Neural cell (in vitro differentiated cells): ENCODE data around the gene RTP5.

Source experiments
- EP300 ChIP-seq: fragments of 450-650 bp; conservative IDR thresholded peaks from 2 replicates; pipeline ENCODE4 v1.6.1; 2014; ENCODE audit warnings: antibody characterized with exemption, mild to moderate bottlenecking, moderate library complexity; ENCODE audit not compliant: poor library complexity, severe bottlenecking
- EZH2 ChIP-seq: fragments of 200-600, 300-800 bp; shearing (Covaris generic), sonication (generic); IDR thresholded peaks from 2 replicates; pipeline ENCODE4 v1.6.1; 2014; ENCODE audit warnings: antibody characterized with exemption, low read length, borderline replicate concordance, mild to moderate bottlenecking; ENCODE audit not compliant: insufficient read depth, poor library complexity, severe bottlenecking
- POLR2AphosphoS5 ChIP-seq: IDR thresholded peaks from 2 replicates; pipeline ENCODE4 v1.6.1; 2012
- SMC3 ChIP-seq: fragments of 450-650 bp; conservative IDR thresholded peaks from 2 replicates; pipeline ENCODE4 v1.6.1; 2014; ENCODE audit warnings: antibody characterized with exemption, mild to moderate bottlenecking, moderate library complexity; ENCODE audit not compliant: poor library complexity
- TAF1 ChIP-seq: IDR thresholded peaks from 2 replicates; pipeline ENCODE4 v1.6.1; 2012; ENCODE audit warnings: low read depth
- TF ChIP-seq, protein P1 (sequence below): fragments of 450-650 bp; IDR thresholded peaks from 2 replicates; pipeline ENCODE4 v1.5.1; 2014; ENCODE audit warnings: antibody characterized with exemption, mild to moderate bottlenecking, moderate library complexity; ENCODE audit not compliant: poor library complexity, severe bottlenecking
- TF ChIP-seq, protein P2 (sequence below): IDR thresholded peaks from 2 replicates; pipeline ENCODE4 v1.6.1; 2012; ENCODE audit warnings: borderline replicate concordance

DNA sequence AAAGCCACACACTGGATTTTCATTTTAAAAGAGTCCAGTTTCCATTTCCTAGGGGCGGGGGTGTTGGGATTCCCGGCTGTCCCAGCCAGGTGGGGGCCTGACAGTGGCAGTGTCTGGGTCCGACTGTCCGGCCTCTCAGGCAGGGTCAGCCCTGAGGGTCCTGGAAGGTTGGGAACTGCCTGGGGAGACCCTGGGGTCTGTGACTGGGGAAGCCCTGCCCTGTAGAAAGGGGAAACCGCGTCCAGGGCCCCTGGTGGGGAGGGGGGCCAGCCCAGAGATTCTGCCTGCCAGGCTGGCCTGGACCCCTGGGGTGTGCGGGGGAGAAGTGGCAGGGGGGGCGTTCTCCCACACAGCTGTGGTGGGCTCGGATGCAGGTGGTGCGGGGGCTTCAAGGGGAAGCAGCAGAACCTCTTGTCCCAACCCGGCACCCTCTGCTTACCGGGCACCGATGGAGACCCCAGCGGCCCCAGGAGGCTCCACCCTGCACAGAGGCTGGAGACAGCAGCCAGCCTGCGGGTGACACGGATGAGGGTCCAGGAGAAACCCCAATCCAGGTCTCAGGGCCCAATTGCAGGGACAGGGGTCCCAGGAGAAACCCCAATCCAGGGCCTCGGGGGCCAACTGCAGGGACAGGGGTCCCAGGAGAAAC is 4.9 kb downstream of the RTP5 start:
- no peak for TF ChIP-seq POLR2AphosphoS5
- no peak for TF ChIP-seq EZH2
- TF ChIP-seq, protein P1, sequence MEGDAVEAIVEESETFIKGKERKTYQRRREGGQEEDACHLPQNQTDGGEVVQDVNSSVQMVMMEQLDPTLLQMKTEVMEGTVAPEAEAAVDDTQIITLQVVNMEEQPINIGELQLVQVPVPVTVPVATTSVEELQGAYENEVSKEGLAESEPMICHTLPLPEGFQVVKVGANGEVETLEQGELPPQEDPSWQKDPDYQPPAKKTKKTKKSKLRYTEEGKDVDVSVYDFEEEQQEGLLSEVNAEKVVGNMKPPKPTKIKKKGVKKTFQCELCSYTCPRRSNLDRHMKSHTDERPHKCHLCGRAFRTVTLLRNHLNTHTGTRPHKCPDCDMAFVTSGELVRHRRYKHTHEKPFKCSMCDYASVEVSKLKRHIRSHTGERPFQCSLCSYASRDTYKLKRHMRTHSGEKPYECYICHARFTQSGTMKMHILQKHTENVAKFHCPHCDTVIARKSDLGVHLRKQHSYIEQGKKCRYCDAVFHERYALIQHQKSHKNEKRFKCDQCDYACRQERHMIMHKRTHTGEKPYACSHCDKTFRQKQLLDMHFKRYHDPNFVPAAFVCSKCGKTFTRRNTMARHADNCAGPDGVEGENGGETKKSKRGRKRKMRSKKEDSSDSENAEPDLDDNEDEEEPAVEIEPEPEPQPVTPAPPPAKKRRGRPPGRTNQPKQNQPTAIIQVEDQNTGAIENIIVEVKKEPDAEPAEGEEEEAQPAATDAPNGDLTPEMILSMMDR: no peak
- TF ChIP-seq EP300: no peak
- TF ChIP-seq, protein P2, sequence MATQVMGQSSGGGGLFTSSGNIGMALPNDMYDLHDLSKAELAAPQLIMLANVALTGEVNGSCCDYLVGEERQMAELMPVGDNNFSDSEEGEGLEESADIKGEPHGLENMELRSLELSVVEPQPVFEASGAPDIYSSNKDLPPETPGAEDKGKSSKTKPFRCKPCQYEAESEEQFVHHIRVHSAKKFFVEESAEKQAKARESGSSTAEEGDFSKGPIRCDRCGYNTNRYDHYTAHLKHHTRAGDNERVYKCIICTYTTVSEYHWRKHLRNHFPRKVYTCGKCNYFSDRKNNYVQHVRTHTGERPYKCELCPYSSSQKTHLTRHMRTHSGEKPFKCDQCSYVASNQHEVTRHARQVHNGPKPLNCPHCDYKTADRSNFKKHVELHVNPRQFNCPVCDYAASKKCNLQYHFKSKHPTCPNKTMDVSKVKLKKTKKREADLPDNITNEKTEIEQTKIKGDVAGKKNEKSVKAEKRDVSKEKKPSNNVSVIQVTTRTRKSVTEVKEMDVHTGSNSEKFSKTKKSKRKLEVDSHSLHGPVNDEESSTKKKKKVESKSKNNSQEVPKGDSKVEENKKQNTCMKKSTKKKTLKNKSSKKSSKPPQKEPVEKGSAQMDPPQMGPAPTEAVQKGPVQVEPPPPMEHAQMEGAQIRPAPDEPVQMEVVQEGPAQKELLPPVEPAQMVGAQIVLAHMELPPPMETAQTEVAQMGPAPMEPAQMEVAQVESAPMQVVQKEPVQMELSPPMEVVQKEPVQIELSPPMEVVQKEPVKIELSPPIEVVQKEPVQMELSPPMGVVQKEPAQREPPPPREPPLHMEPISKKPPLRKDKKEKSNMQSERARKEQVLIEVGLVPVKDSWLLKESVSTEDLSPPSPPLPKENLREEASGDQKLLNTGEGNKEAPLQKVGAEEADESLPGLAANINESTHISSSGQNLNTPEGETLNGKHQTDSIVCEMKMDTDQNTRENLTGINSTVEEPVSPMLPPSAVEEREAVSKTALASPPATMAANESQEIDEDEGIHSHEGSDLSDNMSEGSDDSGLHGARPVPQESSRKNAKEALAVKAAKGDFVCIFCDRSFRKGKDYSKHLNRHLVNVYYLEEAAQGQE: no peak
- TF ChIP-seq SMC3: no peak
- no peak for TF ChIP-seq TAF1
